ENCODE results near the gene PTPRS. TPM values are rescaled to one million over a fixed set of nuclear protein-coding genes. Genes with fewer than 3 reads are reported as not detected.

Gene PTPRS
- total RNA-seq, 6 experiments from 2014 or later = 6.1 to 39.9 (median 22.1) TPM

GRCh38 chr19:5297272-5297669 is 43.3 kb downstream of the PTPRS start:
- Histone ChIP-seq H3K27me3 (no peaks in the 10 kb centered on the region), H3K9me3 (no peaks in the 10 kb centered on the region), H3K36me3 (no peaks in the 10 kb centered on the region), H3K4me3 (no peak overlapping the region), H3K4me1 (peaks cover 0 to 4% (median 0%) of the 10 kb centered on the region in 4 donors), H3K27ac (no peak overlapping the region)
- DNase-seq = no peak
- TF ChIP-seq POLR2A (IDR thresholded peaks at IDR 0.05) (no peak), CTCF (IDR thresholded peaks at IDR 0.05) (no peak)
- WGBS (ENCODE audit: insufficient coverage, low coverage, low lambda C conversion rate, missing lambda C conversion rate) = 89% methylated on average over 6 of the region's 6 CpGs
- intact Hi-C loops (cut with DNase I) = no loop called here
- no peak for ATAC-seq

- H3K9me3 ChIP-seq = no peaks in the 10 kb centered on the region
- TF ChIP-seq POLR2A (IDR thresholded peaks at IDR 0.05) (no peak), CTCF (IDR thresholded peaks at IDR 0.05) (no peak)
- ATAC-seq (no peak), DNase-seq (no peak)
- WGBS (ENCODE audit: insufficient coverage, low coverage, low lambda C conversion rate, missing lambda C conversion rate) = 71% methylated on average over 11 of the region's 16 CpGs
- H3K27me3 ChIP-seq = no peaks in the 10 kb centered on the region
- intact Hi-C loops (cut with DNase I) = no loop called here
- H3K4me1 ChIP-seq = peaks cover 0 to 4% (median 0%) of the 10 kb centered on the region in 4 donors
- H3K4me3 ChIP-seq = no peak overlapping the region
- no peaks in the 10 kb centered on the region for H3K36me3 ChIP-seq
- H3K27ac ChIP-seq = no peak overlapping the region
These were observed 43.9 kb downstream of the PTPRS start for GRCh38 chr19:5296457-5297271.

GRCh38 chr19:5296021-5296420 is 44.6 kb downstream of the PTPRS start:
- Histone ChIP-seq H3K4me3 (no peak overlapping the region), H3K4me1 (peaks cover 0 to 4% (median 0%) of the 10 kb centered on the region in 4 donors), H3K9me3 (no peaks in the 10 kb centered on the region), H3K27ac (no peak overlapping the region), H3K27me3 (no peaks in the 10 kb centered on the region), H3K36me3 (no peaks in the 10 kb centered on the region)
- 90% methylated on average over 5 of the region's 6 CpGs for WGBS (ENCODE audit: insufficient coverage, low coverage, low lambda C conversion rate, missing lambda C conversion rate)
- ATAC-seq (no peak), DNase-seq (no peak)
- TF ChIP-seq POLR2A (IDR thresholded peaks at IDR 0.05) = no peak
- no peak for TF ChIP-seq CTCF (IDR thresholded peaks at IDR 0.05)
- intact Hi-C loops (cut with DNase I) = no loop called here

GRCh38 chr19:5294403-5295160 is 46.0 kb downstream of the PTPRS start:
- intact Hi-C loops (cut with DNase I) = no loop called here
- ATAC-seq (no peak), DNase-seq (no peak)
- WGBS (ENCODE audit: insufficient coverage, low coverage, low lambda C conversion rate, missing lambda C conversion rate) = 75% methylated on average over 8 of the region's 22 CpGs
- H3K36me3 ChIP-seq = no peaks in the 10 kb centered on the region
- TF ChIP-seq POLR2A (IDR thresholded peaks at IDR 0.05) = no peak
- no peak for TF ChIP-seq CTCF (IDR thresholded peaks at IDR 0.05)
- H3K9me3 ChIP-seq = no peaks in the 10 kb centered on the region
- no peaks in the 10 kb centered on the region for H3K27me3 ChIP-seq
- H3K4me1 ChIP-seq = peaks cover 0 to 4% (median 0%) of the 10 kb centered on the region in 4 donors
- H3K4me3 ChIP-seq = no peak overlapping the region
- H3K27ac ChIP-seq = no peak overlapping the region

Data from right lobe of liver (tissue), 6 donors.